Embryonic facial prominence (tissue), 1 donor: ENCODE measurements around the gene RAB10.
A peak's percentile ranks its signal among the peaks of the same experiment; 100 is the strongest.

Experiments used
- DNase-seq: peaks from one replicate; pipeline ENCODE4 v3.0.0-alpha.2; 2016; ENCODE audit errors: extremely low spot score

The RAB10 gene

GRCh38 chr2:26178746-26179436 is 145.0 kb downstream of the RAB10 start:
- no peak for DNase-seq

- no peak for DNase-seq
Observed at GRCh38 chr2:26179446-26179913, 145.6 kb downstream of the RAB10 start.

DNA sequence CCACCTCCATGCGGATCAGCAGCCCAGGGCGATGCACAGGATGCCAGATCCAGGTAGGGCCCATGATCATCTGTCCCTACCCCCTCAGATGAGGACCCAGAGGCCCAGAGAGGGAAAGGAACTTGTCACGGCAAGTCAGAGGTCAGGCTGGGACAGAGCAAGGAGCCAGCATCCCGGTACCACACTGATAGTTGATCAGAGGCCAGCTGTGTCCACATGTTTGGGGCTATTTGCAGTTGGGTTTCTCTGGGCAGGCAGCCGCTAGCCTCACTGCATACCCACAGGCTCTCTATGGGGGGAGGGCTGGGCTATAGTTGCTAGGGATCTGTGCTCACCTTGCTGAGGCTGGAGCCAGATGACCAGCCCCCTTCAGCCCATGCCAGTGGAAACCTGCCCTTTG is 148.6 kb downstream of the RAB10 start:
- no peak for DNase-seq

DNA sequence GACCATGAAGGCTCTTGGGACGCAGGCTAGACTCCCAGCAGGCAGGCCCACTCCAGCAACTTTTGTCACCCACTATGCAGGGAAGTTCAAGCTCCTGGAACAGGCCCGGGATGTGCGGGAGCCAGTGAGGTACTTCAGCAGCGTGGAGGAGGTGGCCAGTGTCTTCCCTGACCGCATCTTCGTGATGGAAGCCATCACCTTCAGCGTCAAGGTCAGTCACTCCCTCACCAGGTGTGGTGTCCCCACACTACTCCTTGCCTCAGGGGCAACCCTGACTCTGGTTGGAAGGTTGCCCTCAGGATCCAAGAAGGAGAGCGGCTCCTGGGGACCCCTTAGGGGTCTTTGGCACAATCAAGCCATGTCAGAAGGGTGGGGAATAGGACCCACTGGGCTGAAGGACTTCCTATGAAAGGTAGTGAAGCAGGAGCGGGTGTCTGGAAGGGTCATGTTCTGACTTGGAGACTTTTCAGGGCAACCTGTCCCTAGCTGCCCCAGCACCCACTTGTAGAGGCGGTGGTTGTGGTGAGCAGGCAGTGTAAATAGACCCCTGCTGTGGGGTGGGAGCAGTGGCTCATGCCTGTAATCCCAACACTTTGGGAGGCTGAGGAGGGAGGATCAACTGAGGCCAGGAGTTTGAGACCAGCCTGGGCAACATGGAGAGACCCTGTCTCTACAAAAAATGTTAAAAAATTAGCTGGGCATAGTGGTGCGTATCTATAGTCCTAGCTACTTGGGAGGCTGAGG is 149.2 kb downstream of the RAB10 start:
- DNase-seq = no peak

DNA sequence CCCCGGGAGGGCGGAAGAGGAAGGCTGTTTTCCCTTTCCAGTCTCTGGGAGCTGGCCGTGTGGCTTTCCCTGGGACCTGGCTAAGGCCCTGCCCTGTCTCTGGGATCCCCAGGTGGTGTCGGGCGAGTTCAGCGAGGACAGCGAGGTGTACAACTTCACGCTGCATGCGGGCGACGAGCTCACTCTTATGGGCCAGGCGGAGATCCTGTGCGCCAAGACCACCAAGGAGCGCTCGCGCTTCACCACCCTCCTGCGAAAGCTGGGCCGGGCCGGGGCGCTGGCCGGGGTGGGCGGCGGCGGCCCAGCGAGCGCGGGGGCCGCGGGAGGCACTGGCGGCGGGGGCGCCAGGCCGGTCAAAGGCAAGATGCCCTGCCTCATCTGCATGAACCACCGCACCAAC is 150.2 kb downstream of the RAB10 start:
- DNase-seq = no peak

- DNase-seq = peak; percentile 46
Observed at GRCh38 chr2:26184555-26185303, 150.8 kb downstream of the RAB10 start.

DNA sequence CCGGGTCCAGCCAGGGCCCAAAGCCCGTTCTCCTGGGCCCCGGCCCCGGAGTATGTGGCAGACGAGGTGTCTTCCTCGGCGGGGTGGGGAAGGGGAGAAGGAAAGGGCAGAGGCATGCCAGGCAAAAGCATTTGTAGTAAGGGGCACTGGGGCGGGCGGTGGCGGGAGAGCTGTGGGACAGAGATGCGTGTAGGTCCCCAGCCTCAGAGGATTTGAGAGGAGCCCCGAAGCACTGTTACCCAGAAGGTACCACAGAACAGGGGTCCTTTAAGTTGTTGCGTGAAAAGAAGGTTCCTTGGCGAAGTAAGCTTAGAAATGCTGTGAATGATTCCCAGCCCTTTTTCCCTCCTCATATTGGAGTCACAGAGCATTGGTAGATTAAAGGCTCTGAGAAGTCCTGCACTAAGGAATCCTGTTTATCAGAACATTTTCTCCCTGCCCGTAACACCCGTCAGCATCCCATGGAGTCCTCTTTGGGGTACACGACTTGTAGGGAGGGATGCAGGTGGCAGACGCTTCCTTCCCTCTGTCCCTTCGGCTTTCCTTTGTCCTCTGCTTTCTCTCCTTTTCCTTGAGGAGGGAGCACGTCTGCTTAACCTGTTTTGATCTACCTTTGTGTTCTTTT is 151.5 kb downstream of the RAB10 start:
- no peak for DNase-seq

DNA sequence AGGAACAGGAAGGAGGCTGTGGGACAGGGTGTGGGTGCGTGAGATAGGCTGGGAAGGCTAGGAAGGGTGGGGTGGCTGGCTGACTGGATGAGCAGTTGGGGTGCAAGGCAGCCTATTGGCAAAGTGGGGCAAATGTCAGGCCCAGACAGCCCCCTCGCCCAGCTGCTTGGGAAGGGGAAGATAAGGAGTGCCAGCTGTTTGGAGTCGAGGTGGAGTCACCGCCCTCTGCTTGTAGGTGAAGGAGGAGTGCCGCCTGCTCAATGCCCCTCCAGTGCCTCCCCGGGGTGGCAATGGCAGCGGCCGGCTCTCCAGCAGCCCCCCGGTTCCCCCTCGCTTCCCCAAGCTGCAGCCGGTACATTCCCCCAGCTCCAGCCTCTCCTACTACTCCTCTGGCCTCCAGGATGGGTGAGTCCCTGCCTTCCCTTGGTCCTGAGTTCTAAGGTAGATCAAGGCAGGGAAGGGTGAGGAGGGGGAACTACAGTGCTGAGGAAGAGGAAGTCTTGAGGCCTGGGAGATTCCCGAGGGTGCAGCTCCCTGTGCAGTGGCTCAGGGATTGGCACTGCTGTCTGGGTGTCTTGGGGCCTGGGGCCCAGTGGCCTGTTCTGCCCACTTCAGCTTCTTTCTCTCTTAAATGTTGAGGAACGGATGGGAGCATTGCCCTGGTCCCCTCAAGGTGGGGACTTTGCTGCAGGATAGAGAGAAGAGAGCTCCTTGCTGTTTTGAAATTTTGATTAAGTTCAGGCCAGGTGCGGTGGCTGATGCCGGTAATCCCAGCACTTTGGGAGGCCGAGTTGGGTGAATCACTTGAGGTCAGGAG is 152.3 kb downstream of the RAB10 start:
- DNase-seq = no peak
